Bronchial epithelial cell (primary cell): ENCODE results near the gene CLC. TPM values are rescaled to one million over a fixed set of nuclear protein-coding genes. Genes with fewer than 3 reads are reported as not detected.
"Not testable (repeated sequence)": the region's sequence is repeated elsewhere in the genome, so short reads cannot be mapped to it uniquely, and the experiment has no call there.

ENCODE experiments used
- DNase-seq: peaks from one replicate; pipeline ENCODE4 v3.0.0-alpha.2; 2010; ENCODE audit warnings: low read depth
- FAIRE-seq: peaks from 2 replicates; lab custom pipeline; 2011; peaks lifted over from hg19 to GRCh38; lab: Jason Lieb, UNC
- H3K27me3 ChIP-seq: 2 replicates; pipeline ENCODE4 v1.5.1; 2011; ENCODE audit warnings: low read length; ENCODE audit not compliant: control insufficient read depth, insufficient read depth
- H3K36me3 ChIP-seq: 2 replicates; pipeline ENCODE4 v1.5.1; 2011; ENCODE audit warnings: low read length; ENCODE audit not compliant: control insufficient read depth, insufficient read depth
- H3K4me3 ChIP-seq: 2 replicates; pipeline ENCODE4 v1.5.1; 2011; ENCODE audit warnings: mild to moderate bottlenecking, low read depth, low read length, control low read depth
- total RNA-seq: library from RNA; depleted of rRNA; stranded (reverse); fragments of >200 nt; gene quantifications from 2 replicates; pipeline ENCODE4 v1.2.1, GENCODE V29; 2014
- TF ChIP-seq, protein P1 (sequence below): IDR thresholded peaks from 2 replicates; pipeline ENCODE4 v1.5.1; 2011; ENCODE audit warnings: mild to moderate bottlenecking, moderate library complexity, low read length, control low read depth, inconsistent platforms; ENCODE audit not compliant: insufficient read depth, severe bottlenecking

CLC gene
- total RNA-seq, 1 donor from 2014 or later: not detected

DNA sequence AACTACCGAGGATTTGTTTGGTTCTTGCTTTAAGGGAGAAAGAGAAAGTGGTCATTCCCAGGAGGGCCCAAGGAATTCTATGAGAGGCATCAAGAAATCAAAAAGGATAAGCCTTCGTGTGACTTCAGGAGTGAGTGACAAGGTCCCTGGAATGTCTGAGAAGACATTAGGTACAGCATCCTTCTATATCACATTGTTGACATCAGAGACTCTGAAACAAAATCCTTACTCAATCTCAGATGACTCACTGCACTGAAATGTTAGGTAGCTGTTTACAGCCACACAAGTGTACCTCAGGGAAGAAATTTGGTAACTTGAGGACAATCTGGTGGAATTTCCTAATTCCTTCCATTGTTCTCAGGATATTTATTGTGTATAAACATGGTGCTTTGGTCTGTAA is 41.4 kb downstream of the CLC start:
- DNase-seq: peak; percentile 35
- FAIRE-seq: no peak
- Histone ChIP-seq H3K36me3 (no peaks in the 10 kb centered on the region), H3K4me3 (no peak overlapping the region), H3K27me3 (no peaks in the 10 kb centered on the region)
- TF ChIP-seq, protein P1, sequence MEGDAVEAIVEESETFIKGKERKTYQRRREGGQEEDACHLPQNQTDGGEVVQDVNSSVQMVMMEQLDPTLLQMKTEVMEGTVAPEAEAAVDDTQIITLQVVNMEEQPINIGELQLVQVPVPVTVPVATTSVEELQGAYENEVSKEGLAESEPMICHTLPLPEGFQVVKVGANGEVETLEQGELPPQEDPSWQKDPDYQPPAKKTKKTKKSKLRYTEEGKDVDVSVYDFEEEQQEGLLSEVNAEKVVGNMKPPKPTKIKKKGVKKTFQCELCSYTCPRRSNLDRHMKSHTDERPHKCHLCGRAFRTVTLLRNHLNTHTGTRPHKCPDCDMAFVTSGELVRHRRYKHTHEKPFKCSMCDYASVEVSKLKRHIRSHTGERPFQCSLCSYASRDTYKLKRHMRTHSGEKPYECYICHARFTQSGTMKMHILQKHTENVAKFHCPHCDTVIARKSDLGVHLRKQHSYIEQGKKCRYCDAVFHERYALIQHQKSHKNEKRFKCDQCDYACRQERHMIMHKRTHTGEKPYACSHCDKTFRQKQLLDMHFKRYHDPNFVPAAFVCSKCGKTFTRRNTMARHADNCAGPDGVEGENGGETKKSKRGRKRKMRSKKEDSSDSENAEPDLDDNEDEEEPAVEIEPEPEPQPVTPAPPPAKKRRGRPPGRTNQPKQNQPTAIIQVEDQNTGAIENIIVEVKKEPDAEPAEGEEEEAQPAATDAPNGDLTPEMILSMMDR: no peak

DNA sequence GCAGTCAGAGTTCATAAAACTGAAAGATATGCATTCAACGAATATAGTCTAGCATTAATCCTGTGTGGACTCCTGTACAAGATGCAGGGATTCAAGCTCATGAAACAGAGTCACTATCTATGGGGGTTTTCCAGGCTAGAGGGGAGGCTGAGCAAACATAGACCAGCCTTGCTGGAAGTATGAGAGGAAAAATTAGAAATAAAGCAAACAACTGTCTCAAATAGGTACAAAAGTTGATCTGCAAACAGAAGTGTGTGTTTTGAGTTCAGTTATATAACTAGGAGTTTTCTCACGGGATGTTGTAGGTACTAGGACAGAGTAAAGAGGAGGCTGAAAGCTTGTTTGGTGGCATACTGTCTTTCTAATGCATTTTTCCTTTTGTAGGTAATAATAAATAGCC is 42.1 kb downstream of the CLC start:
- Histone ChIP-seq H3K4me3 (no peak overlapping the region), H3K27me3 (no peaks in the 10 kb centered on the region), H3K36me3 (no peaks in the 10 kb centered on the region)
- TF ChIP-seq, protein P1: no peak
- FAIRE-seq (no peak), DNase-seq (no peak)

DNA sequence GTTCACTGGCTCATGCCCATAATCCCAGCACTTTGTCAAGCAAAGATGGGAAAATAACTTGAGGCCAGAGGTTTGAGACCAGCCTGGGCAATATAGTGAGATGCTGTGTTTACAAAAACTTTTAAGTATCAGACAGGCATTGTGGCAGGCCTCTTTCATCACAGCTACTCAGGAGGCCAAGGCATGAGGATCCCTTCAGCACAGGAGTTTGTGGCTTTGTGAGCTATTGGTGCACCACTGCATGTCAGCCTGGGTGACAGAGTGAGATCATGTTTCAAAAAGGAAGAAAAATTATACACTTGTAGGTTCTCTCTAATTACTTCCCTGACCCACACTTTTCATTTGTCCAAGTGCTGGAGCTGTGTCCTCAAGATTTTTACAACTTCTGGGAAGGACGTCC is 45.0 kb downstream of the CLC start:
- Histone ChIP-seq H3K4me3 (no peak overlapping the region), H3K36me3 (no peaks in the 10 kb centered on the region), H3K27me3 (no peaks in the 10 kb centered on the region)
- TF ChIP-seq, protein P1: no peak
- DNase-seq (no peak), FAIRE-seq (no peak)

DNA sequence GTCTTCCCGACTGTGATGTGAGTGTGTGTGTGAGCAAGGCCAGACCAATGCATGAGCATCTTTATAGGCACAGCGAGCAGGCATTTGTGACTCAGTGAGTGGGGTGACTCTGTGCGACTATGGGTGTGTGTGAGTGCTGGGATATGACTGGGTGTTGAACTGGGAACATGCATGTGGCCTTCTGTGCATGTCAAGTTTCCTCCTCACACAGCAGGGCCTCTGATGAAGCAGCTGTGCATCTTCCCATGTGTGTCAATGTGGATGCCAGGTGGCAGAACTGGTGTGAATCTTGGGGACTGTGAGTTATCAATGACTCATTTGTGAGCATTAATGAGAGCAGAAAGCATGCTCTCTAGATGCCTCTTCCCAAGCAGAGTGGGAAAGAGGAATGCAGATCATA is 45.7 kb downstream of the CLC start:
- no peak for FAIRE-seq
- peak; percentile 8 for DNase-seq
- Histone ChIP-seq H3K4me3 (no peak overlapping the region), H3K27me3 (no peaks in the 10 kb centered on the region), H3K36me3 (no peaks in the 10 kb centered on the region)
- TF ChIP-seq, protein P1: no peak

DNA sequence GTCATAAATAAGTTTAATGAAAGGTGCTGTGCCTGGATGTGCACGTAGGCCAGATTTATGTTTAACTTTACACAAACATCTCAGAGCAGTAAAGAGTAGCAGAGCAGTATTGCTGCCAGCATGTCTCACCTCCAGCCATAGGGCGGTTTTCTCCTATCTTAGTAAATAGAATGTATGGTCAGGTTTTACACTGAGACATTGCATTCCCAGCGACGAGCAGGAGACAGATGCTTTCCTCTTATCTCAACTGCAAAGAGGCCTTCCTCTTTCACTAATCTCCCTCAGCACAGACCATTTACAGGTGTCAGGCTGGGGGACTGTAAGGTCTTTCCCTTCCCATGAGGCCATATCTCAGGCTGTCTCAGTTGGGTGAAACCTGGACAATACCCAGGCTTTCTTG is 49.2 kb downstream of the CLC start:
- H3K27me3 ChIP-seq, DNase-seq, FAIRE-seq, H3K4me3 ChIP-seq, H3K36me3 ChIP-seq: not testable (repeated sequence)

DNA sequence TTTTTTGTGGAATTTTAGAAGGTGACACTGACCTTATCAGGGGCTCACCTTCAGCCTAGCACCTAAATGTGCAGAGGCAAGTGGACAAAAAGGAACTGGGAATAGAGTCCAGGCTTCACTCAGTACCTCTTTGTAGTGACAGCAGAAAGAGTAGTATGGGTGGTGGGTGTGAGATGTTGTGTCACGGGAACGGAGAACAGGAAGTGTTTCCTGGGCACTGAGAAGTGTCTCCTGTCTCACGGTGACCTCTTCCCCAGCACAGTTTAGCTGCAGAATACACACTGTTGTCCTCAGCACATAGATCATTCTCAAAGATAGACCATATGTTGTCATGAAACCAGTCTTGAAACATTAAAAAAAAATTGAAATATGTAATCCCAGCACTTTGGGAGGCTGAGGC is 51.1 kb downstream of the CLC start:
- Histone ChIP-seq H3K4me3 (no peak overlapping the region), H3K27me3 (no peaks in the 10 kb centered on the region), H3K36me3 (no peaks in the 10 kb centered on the region)
- FAIRE-seq: no peak
- no peak for DNase-seq
- TF ChIP-seq, protein P1: no peak
